Uterus (tissue), 2 donors: ENCODE data around the gene STK17A.
"Not testable (repeated sequence)": the region's sequence is repeated elsewhere in the genome, so short reads cannot be mapped to it uniquely, and the experiment has no call there.

ENCODE experiments used
- POLR2A ChIP-seq, 2 donors: fragments of 450-650 bp; IDR thresholded peaks; one replicate each; pipeline ENCODE4 v1.6.1; 2016; ENCODE audit warnings: antibody characterized with exemption in 2 of 2, mild to moderate bottlenecking in 1 of 2, moderate library complexity in 1 of 2
- TF ChIP-seq, protein P1 (sequence below), 4 experiments: fragments of 200-600 bp in 2 of 4; fragments of 450-650 bp in 2 of 4; sonication (generic) in 2 of 4; IDR thresholded peaks; one replicate each; pipeline ENCODE4 v1.5.1; 2016 to 2019; ENCODE audit warnings: antibody characterized with exemption in 4 of 4, mild to moderate bottlenecking in 2 of 4, moderate library complexity in 1 of 4

DNA sequence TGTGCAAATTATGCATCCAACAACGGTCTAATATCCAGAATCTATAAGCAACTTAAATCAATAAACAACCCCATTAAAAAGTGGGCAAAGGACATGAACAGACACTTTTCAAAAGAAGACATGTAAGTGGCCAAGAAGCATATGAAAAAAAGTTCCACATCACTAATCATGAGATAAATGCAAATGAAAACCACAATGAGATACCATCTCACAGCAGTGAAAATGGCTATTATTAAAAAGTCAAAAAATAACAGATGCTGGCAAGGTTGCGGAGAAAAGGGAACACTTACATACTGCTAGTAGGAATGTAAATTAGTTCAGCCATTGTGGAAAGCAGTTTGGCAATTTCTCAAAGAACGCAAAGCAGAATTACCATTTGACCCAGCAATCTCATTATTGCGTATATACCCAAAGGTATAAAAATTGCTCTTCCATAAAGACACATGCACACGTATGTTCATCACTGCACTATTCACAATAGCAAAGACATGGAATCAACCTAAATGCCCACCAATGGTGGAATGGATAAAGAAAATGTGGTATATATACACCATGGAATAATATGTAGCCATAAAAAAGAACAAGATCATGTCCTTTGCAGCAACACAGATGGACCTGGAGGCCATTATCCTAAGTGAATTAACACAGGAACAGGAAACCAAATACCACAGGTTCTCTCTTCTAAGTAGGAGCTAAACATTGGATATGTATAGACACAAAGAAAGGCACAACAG is 90.5 kb downstream of the STK17A start:
- not testable (repeated sequence) for TF ChIP-seq POLR2A (IDR thresholded peaks at IDR 0.05)
- TF ChIP-seq, protein P1, sequence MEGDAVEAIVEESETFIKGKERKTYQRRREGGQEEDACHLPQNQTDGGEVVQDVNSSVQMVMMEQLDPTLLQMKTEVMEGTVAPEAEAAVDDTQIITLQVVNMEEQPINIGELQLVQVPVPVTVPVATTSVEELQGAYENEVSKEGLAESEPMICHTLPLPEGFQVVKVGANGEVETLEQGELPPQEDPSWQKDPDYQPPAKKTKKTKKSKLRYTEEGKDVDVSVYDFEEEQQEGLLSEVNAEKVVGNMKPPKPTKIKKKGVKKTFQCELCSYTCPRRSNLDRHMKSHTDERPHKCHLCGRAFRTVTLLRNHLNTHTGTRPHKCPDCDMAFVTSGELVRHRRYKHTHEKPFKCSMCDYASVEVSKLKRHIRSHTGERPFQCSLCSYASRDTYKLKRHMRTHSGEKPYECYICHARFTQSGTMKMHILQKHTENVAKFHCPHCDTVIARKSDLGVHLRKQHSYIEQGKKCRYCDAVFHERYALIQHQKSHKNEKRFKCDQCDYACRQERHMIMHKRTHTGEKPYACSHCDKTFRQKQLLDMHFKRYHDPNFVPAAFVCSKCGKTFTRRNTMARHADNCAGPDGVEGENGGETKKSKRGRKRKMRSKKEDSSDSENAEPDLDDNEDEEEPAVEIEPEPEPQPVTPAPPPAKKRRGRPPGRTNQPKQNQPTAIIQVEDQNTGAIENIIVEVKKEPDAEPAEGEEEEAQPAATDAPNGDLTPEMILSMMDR (IDR thresholded peaks at IDR 0.05): not testable (repeated sequence)
